Fibroblast of skin of left biceps (primary cell): ENCODE measurements around the gene KYAT1.

ENCODE experiments used
- DNase-seq, 2 experiments: peaks; one replicate each; pipeline ENCODE4 v3.0.0-alpha.2; 2013; ENCODE audit warnings: low read depth in 2 of 2

KYAT1 gene

GRCh38 chr9:128881884-128882676 is at the start of gene KYAT1, which contains the start of gene LRRC8A:
TSS of gene KYAT1 (minus strand) at chr9:128881950. CDS start at chr9:128845405, 36,545 bp downstream.
TSS of gene LRRC8A (plus strand) at chr9:128882133. CDS start at chr9:128907165, 25,032 bp downstream.
- DNase-seq, result peak; percentile 85 to 87

GRCh38 chr9:128929560-128929959 is 47.8 kb upstream of the KYAT1 start:
- no peak for DNase-seq

GRCh38 chr9:128928624-128929023 is 46.9 kb upstream of the KYAT1 start:
- DNase-seq, result no peak

- no peak for DNase-seq
Measured at GRCh38 chr9:128927731-128928411, 46.1 kb upstream of the KYAT1 start.

GRCh38 chr9:128923493-128923883 is 41.7 kb upstream of the KYAT1 start:
- no peak for DNase-seq

GRCh38 chr9:128921881-128922763 is 40.4 kb upstream of the KYAT1 start:
- no peak for DNase-seq

- DNase-seq, result no peak
Measured at GRCh38 chr9:128920381-128921058, 38.8 kb upstream of the KYAT1 start, which contains the start of gene PHYHD1. TSS of gene PHYHD1 (plus strand) at chr9:128920982. CDS start at chr9:128922324, 1,342 bp downstream.

- DNase-seq, result no peak
Measured at GRCh38 chr9:128919402-128920089, 37.8 kb upstream of the KYAT1 start.

GRCh38 chr9:128918921-128919320 is 37.2 kb upstream of the KYAT1 start:
- no peak for DNase-seq

- DNase-seq, result peak in 1 of 2 experiments; percentile 43
Measured at GRCh38 chr9:128917151-128917849, 35.5 kb upstream of the KYAT1 start.

- no peak for DNase-seq
Measured at GRCh38 chr9:128916745-128917144, 35.0 kb upstream of the KYAT1 start.

- DNase-seq, result no peak
Measured at GRCh38 chr9:128916204-128916603, 34.5 kb upstream of the KYAT1 start.

GRCh38 chr9:128913995-128914772 is 32.4 kb upstream of the KYAT1 start:
- no peak for DNase-seq

GRCh38 chr9:128913048-128913900 is 31.5 kb upstream of the KYAT1 start:
- no peak for DNase-seq

GRCh38 chr9:128912270-128912853 is 30.6 kb upstream of the KYAT1 start:
- peak; percentile 40 to 53 for DNase-seq

GRCh38 chr9:128911529-128912035 is 29.8 kb upstream of the KYAT1 start:
- peak in 1 of 2 experiments; percentile 41 for DNase-seq

GRCh38 chr9:128910906-128911305 is 29.2 kb upstream of the KYAT1 start:
- DNase-seq, result no peak

- no peak for DNase-seq
Measured at GRCh38 chr9:128909859-128910258, 28.1 kb upstream of the KYAT1 start.
